ENCODE measurements around the gene MYBPC2.

- TF ChIP-seq EP300 (IDR thresholded peaks at IDR 0.05; ENCODE audit: borderline replicate concordance in 1 of 2, low read depth in 1 of 2, low read length in 1 of 2) (no peak), RAD21 (IDR thresholded peaks at IDR 0.05; ENCODE audit: low read length) (no peak), MAX (IDR thresholded peaks at IDR 0.05; ENCODE audit: low read depth) (no peak), FOSL2 (IDR thresholded peaks at IDR 0.05; ENCODE audit: borderline replicate concordance, low read depth) (no peak), CTCF (IDR thresholded peaks at IDR 0.05) (no peak), TAF1 (IDR thresholded peaks at IDR 0.05; ENCODE audit: borderline replicate concordance, low read depth, low read length) (no peak), NRF1 (IDR thresholded peaks at IDR 0.05; ENCODE audit: low read depth, low read length) (no peak), NFIC (IDR thresholded peaks at IDR 0.05; ENCODE audit: borderline replicate concordance) (no peak), REST (IDR thresholded peaks at IDR 0.05; ENCODE audit: low read depth, low read length) (no peak), MXI1 (IDR thresholded peaks at IDR 0.05; ENCODE audit: low read depth, low read length) (no peak), RFX5 (IDR thresholded peaks at IDR 0.05; ENCODE audit: low read length) (no peak)
Measured at GRCh38 chr19:50488389-50489194, 55.9 kb downstream of the MYBPC2 start.

Measured in SK-N-SH (cell line).